PC-9 (cell line): Measurements from ENCODE around the gene ARPP21. TPM values are rescaled to one million over a fixed set of nuclear protein-coding genes. Genes with fewer than 3 reads are reported as not detected.

ENCODE experiments used
- BruUV-seq: library from RNA; stranded (reverse); fragments of 400-500 nt; replicated peaks from 2 replicates; lab custom pipeline; 2021; lab: Mats Ljungman, UMichigan
- CTCF ChIA-PET: fragments of 300-600 bp; sonication (Branson Sonifier 250); formaldehyde crosslinking; loops from one replicate; lab custom pipeline; 2022; ENCODE audit warnings: antibody characterized with exemption; lab: Charles Lee
- POLR2A ChIA-PET: fragments of 300-600 bp; sonication (Branson Sonifier 250); formaldehyde crosslinking; loops from one replicate; lab custom pipeline; 2022; ENCODE audit warnings: antibody characterized with exemption; ENCODE audit not compliant: unreplicated experiment; lab: Charles Lee
- DNase-seq, 2 experiments: peaks; one replicate each; pipeline versions ENCODE4 v3.0.0 to v3.0.0-alpha.2; 2015 to 2022; ENCODE audit warnings: mixed read lengths in 1 of 2
- H2AFZ ChIP-seq: fragments of 200-600 bp; sonication (generic); 2 replicates; pipeline ENCODE4 v1.8.1; 2017; ENCODE audit warnings: antibody characterized with exemption
- H3F3A ChIP-seq: fragments of 200-600 bp; sonication (generic); 2 replicates; pipeline ENCODE4 v1.8.1; 2017; ENCODE audit warnings: antibody characterized with exemption, mild to moderate bottlenecking, low read depth; ENCODE audit not compliant: insufficient read depth
- H3K27ac ChIP-seq: fragments of 200-600 bp; sonication (generic); 2 replicates; pipeline ENCODE4 v1.6.1; 2016; ENCODE audit warnings: mixed run types
- H3K27me3 ChIP-seq: fragments of 200-600 bp; sonication (generic); 2 replicates; pipeline ENCODE4 v1.6.1; 2016; ENCODE audit warnings: low read depth, mixed run types; ENCODE audit not compliant: insufficient read depth
- H3K36me3 ChIP-seq: fragments of 200-600 bp; sonication (generic); 2 replicates; pipeline ENCODE4 v1.6.1; 2016; ENCODE audit warnings: low read depth, mixed run types
- H3K4me1 ChIP-seq: fragments of 200-600 bp; sonication (generic); replicated peaks from 2 replicates; pipeline ENCODE4 v1.6.1; 2016; ENCODE audit warnings: mixed run types; ENCODE audit not compliant: insufficient read depth
- H3K4me2 ChIP-seq: fragments of 200-600 bp; sonication (generic); 2 replicates; pipeline ENCODE4 v1.6.1; 2017; ENCODE audit warnings: mixed run types
- H3K4me3 ChIP-seq: fragments of 200-600 bp; sonication (generic); 2 replicates; pipeline ENCODE4 v1.6.1; 2016; ENCODE audit warnings: mixed run types
- H3K79me2 ChIP-seq: fragments of 200-600 bp; sonication (generic); 2 replicates; pipeline ENCODE4 v1.6.1; 2017; ENCODE audit warnings: low read depth, mixed run types
- H3K9me2 ChIP-seq: fragments of 200-600 bp; sonication (generic); 2 replicates; pipeline ENCODE4 v1.8.1; 2017; ENCODE audit warnings: mild to moderate bottlenecking; ENCODE audit not compliant: insufficient read depth
- H3K9me3 ChIP-seq: fragments of 200-600 bp; sonication (generic); 2 replicates; pipeline ENCODE4 v1.8.1; 2016; ENCODE audit warnings: low read depth; ENCODE audit not compliant: insufficient read depth
- H4K20me1 ChIP-seq: fragments of 200-600 bp; sonication (generic); 2 replicates; pipeline ENCODE4 v1.8.1; 2017; ENCODE audit not compliant: insufficient read depth
- EZH2 ChIP-seq: fragments of 200-600 bp; sonication (generic); IDR thresholded peaks from 2 replicates; pipeline ENCODE4 v1.8.0; 2017; ENCODE audit warnings: antibody characterized with exemption, low read depth
- intact Hi-C: fragments of 100-400 bp; cut with micrococcal nuclease; formaldehyde crosslinking; loops from one replicate; pipeline ENCODE4 v1.10.0; 2022; ENCODE audit not compliant: unreplicated experiment
- total RNA-seq: library from RNA; stranded (reverse); gene quantifications from 2 replicates; pipeline ENCODE4 v1.2.3, GENCODE V29; 2021
- TF ChIP-seq, protein P1 (sequence below): fragments of 200-600 bp; sonication (generic); conservative IDR thresholded peaks from 2 replicates; pipeline ENCODE4 v1.6.1; 2017; ENCODE audit warnings: mixed run types, antibody characterized with exemption, mild to moderate bottlenecking, moderate library complexity

The ARPP21 gene
- total RNA-seq, 1 experiment from 2014 or later = not detected

- H3K4me1 ChIP-seq = no peaks in the 10 kb centered on the region
- H3K4me2 ChIP-seq = no peak overlapping the region
- no peak for DNase-seq
- intact Hi-C loops = no loop called here
- no peak for TF ChIP-seq EZH2
- TF ChIP-seq, protein P1, sequence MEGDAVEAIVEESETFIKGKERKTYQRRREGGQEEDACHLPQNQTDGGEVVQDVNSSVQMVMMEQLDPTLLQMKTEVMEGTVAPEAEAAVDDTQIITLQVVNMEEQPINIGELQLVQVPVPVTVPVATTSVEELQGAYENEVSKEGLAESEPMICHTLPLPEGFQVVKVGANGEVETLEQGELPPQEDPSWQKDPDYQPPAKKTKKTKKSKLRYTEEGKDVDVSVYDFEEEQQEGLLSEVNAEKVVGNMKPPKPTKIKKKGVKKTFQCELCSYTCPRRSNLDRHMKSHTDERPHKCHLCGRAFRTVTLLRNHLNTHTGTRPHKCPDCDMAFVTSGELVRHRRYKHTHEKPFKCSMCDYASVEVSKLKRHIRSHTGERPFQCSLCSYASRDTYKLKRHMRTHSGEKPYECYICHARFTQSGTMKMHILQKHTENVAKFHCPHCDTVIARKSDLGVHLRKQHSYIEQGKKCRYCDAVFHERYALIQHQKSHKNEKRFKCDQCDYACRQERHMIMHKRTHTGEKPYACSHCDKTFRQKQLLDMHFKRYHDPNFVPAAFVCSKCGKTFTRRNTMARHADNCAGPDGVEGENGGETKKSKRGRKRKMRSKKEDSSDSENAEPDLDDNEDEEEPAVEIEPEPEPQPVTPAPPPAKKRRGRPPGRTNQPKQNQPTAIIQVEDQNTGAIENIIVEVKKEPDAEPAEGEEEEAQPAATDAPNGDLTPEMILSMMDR = no peak
- H3F3A ChIP-seq = no peaks in the 10 kb centered on the region
- H3K9me3 ChIP-seq = no peaks in the 10 kb centered on the region; the same call in 1 of the 2 replicates
- H3K36me3 ChIP-seq = no peaks in the 10 kb centered on the region
- CTCF ChIA-PET = no interaction called here
- POLR2A ChIA-PET = no interaction called here
- no peak overlapping the region for H2AFZ ChIP-seq
- no peaks in the 10 kb centered on the region for H4K20me1 ChIP-seq
- peaks cover 10% of the 10 kb centered on the region; the same call in 1 of the 2 replicates for H3K27me3 ChIP-seq
- no peak overlapping the region for H3K27ac ChIP-seq
- no TSS peak for BruUV-seq
- no peak overlapping the region for H3K4me3 ChIP-seq
- H3K9me2 ChIP-seq = no peaks in the 10 kb centered on the region
- H3K79me2 ChIP-seq = no peaks in the 10 kb centered on the region
Observed at GRCh38 chr3:35718921-35719320, 79.6 kb downstream of the ARPP21 start.

DNA sequence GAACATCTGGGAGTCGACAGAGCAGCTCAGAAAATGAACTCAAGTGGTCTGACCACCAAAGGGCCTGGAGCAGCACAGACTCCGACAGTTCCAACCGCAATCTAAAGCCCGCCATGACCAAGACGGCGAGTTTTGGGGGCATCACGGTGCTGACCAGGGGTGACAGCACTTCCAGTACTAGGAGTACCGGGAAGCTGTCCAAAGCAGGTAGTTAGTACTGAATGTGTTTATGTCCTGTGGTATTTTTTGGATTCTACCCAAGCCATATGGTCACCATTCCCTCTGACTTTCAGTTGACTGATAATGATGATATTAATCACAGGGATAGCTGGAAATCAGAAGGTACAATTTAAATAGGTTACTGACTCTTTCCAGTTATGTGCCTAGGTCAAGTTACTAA, 82.3 kb downstream of the ARPP21 start:
- Histone ChIP-seq H3K4me1 (no peaks in the 10 kb centered on the region), H3K27me3 (peaks cover 10% of the 10 kb centered on the region; the same call in 1 of the 2 replicates), H3K4me3 (no peak overlapping the region), H3K4me2 (no peak overlapping the region), H3K9me3 (no peaks in the 10 kb centered on the region; the same call in 1 of the 2 replicates), H3K36me3 (no peaks in the 10 kb centered on the region), H2AFZ (no peak overlapping the region), H3K9me2 (no peaks in the 10 kb centered on the region), H3K79me2 (no peaks in the 10 kb centered on the region), H3K27ac (no peak overlapping the region), H4K20me1 (no peaks in the 10 kb centered on the region), H3F3A (no peaks in the 10 kb centered on the region)
- no peak for DNase-seq
- BruUV-seq = no TSS peak
- intact Hi-C loops = no loop called here
- no peak for TF ChIP-seq EZH2
- TF ChIP-seq, protein P1 = no peak
- ChIA-PET CTCF (no interaction called here), POLR2A (no interaction called here)

GRCh38 chr3:35722902-35723301, 83.6 kb downstream of the ARPP21 start:
- ChIA-PET POLR2A (no interaction called here), CTCF (no interaction called here)

More at GRCh38 chr3:35722902-35723301, 83.6 kb downstream of the ARPP21 start:
- Histone ChIP-seq H3K79me2 (no peaks in the 10 kb centered on the region), H3F3A (no peaks in the 10 kb centered on the region), H3K27me3 (peaks cover 10% of the 10 kb centered on the region; the same call in 1 of the 2 replicates), H3K9me3 (no peaks in the 10 kb centered on the region; the same call in 1 of the 2 replicates), H2AFZ (no peak overlapping the region), H3K4me2 (no peak overlapping the region), H3K36me3 (no peaks in the 10 kb centered on the region), H3K9me2 (no peaks in the 10 kb centered on the region), H4K20me1 (no peaks in the 10 kb centered on the region), H3K4me3 (no peak overlapping the region), H3K4me1 (no peaks in the 10 kb centered on the region), H3K27ac (no peak overlapping the region)
- no peak for DNase-seq
- no peak for TF ChIP-seq EZH2
- TF ChIP-seq, protein P1 = no peak
- intact Hi-C loops = no loop called here
- BruUV-seq = no TSS peak
